SW 1271 (cell line): ENCODE data around the gene SRSF12.

Experiments
- DNase-seq, 2 experiments: peaks; one replicate each; lab custom pipeline; 2025; lab: John Stamatoyannopoulos, UW

Gene SRSF12

DNA sequence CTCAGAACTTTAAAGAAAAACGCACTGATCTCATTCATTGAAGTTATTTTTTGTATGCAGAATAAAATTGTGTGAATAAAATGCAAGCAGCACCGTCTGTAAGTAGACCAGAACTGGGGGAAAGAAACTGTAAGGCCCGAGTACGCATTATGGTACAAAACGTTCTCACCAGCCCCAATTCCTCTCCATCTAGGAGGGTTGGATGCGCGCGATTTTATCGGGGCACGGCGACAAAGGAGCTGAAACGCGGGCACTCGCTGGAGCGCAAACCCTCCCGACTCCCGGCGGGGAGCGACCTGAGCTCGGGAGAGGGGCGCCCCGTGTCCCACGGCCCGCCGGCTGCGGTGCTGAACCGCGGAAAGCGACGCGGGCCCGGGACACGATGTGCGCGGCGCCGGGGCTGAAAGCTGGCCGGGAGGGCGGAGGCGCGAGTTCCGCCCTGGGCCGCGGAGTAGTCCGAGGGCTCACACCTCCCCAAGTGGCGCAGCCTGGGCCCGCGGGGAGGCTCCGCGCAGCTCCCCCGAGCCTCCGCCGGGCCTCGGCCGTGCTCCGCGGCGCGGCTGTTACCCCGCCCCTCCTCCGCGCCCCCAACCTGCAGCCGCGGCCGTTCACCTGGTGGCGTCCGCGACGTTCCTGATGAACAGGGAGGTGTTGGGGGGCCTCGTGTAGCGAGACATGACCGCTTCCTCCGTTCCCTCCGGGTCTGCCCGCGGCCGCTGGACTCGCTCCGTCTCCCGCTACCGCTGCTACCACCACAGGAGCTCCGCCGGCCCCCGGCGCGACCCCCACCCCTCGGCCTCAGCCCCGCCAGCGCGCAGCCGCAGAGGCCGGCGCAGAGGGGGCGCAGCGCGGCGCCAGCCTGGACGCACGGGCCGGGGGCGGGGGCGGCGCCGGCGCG, at the start of gene SRSF12:
TSS of gene SRSF12 (minus strand) at position 861 of the 898 bp plus-strand sequence. CDS start at position 677, 184 bp downstream.
- DNase-seq, result no peak

DNA sequence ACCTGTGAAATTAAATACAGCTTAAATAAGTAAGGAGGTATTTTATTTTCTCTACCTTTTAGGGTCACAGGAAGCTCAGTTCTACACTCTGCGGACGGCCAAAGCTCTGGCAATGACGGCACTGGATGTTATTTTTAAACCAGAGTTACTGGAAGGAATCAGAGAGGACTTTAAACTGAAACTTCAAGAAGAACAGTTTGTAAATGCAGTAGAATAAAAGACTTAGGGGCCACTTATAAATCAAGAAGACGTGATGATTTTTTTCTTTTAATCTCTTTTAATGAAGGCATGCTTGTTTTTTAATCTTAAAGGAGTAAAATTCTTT, 44.1 kb upstream of the SRSF12 start:
- no peak for DNase-seq

DNA sequence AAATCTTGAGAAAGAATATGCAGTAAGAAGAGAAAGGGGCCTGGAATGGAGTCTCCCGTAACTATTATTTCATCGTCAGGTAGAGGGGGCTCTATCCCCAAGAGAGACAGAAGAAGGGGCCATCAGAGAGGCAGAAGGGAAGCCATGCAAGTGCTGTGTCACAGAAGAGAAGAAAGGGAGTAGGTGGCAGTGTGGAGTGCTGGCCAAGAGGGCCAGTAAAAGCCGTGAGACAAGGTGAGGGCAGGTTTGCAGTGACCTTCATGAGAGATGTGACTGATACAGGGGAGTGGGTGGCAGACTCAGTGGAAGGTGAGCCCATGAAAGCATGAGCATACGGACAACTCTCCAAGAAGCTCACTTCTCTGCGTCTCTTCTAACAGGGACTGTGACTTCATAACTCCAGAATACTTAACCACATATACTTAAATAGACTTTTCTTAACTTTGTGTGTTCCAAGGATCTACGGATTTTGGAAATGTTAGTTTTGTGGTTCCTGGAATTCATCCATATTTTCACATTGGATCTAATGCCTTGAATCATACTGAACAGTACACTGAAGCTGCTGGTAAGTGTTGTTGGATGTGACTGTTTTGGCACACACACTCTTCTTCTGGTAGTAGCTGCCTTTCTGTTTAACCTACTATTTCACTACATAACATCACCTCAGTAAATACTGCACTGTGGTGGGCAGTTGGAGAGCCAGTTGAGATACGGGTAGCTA, 43.6 kb upstream of the SRSF12 start:
- DNase-seq, result no peak

DNA sequence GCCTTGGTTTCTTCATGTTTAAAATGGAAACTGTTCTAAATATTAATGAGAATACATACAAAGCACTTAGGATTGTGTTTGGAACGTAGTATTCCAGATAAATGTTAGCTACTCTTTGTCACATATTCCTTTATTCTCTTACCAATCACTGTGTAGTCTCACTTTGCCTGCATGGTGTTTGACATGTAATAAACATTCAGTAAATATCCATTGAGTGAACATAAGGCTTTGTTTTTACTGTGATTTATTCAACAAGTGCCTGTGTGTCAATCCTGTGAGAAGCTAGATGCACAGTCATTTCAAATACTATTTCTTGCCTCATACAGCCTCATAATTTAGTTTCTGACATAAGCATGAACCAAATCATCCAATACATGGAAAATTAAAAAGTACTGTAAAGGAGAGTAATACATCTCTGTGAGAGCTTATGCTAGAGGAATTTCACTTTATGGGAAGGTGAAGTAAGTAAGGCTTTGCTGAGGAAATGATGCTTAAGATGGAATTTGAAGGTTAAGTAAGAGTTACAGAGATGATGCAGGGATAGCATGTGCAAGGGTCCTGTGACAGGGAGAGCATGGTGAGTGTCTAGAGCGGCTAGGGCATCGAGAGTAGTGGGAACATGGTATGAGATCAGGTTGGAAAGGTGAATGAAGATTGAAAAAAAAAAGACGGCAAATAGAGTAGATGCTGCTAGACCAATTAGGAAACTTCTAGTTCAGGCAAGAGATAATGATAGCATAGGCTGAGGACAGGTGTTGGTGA, 42.6 kb upstream of the SRSF12 start:
- no peak for DNase-seq

DNA sequence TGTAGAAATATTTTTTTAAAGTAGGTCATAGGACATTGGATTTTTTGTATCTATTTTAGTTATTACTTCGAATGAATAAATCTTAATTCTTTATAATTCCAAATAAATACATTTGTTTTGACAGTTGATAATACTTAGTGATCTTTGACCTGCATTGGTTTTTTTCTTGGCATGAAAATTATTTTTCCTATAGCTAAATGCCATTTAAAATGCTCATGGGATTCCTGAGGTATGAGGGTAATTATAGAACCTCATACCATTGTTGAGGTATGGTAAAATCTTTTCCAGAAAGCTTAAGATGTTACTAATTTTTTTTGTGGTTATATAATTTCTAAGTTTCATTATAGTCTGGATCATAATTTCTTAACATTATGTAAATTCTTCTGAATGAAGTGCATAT, 36.3 kb upstream of the SRSF12 start:
- peak in 1 of 2 experiments; percentile 9 for DNase-seq

DNA sequence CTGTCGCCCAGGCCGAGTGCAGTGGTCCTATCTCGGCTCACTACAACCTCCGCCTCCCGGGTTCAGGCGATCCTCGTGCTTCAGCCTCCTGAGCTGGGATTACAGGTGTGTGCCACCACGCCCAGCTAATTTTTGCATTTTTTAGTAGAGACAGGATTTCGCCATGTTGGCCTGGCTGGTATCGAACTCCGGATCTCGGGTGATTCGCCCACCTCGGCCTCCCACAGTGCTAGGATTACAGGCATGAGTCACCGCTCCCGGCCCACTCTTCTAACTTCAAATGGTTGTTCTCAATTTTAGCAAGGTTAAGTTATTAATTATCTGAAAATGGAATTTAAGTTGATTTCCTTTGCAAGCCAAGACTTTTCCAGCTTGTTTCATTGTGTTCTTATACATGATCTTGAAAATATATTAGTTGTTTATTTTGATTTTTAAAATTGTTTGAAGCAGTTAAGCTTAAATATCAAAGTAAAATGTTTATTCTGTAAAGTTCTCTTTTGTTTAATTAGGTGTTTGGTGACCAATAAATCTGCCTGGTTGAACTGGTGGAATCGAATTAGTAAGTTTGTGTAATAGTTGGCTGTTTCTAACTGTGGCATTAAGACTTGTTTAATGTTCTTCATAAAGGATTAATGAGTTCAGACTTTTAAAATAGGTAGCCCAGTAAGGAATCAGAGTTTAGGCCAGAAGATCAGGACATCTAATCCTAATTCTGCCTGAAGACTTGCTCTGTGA, 30.3 kb upstream of the SRSF12 start:
- no peak for DNase-seq

DNA sequence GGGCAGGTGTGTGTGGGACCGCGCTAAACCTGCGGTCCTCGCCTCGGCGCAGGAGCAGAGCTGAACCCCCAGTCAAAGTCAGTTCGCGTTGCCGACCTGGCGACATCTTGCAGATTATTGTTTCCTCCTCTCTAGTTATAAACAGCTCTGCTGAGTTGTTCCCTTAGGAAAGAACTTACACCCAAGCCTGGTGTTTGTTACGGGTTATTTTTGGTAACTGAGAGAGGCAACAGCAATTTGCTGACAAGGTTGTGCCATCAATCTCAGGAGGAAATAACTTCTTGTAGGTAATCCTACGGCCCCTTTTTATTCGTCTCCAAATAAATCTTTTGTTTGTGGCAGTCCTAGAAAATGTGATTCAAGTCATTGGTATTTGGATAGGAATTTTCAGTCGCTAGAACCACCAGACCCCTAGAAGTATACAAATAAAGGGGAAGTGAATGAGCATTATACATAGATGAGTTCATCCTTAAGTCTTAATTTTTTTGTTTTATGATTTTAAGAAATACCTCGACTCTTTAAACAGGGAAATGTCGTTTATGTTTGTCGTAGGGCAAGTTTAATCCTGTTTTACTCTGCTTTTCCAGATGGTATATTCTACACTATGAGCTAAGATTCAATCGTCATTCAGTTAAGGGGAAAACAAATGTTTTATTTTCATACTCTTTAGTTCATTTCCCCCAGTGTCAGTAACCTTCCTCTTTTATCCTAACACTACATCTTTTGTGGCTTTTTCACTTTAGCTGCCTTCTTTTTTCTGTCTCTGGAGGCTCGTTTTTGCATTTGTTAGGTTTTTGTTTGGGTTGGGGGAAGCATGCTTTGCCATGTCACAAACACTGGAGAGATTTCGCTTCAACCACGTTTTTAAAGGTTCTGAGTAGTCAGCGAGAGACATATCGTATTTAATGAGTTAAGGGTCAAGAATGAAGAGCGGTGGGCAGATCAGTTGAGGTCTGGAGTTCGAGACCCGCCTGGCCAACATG, 29.1 kb upstream of the SRSF12 start:
- DNase-seq, result peak in 1 of 2 experiments; percentile 65

DNA sequence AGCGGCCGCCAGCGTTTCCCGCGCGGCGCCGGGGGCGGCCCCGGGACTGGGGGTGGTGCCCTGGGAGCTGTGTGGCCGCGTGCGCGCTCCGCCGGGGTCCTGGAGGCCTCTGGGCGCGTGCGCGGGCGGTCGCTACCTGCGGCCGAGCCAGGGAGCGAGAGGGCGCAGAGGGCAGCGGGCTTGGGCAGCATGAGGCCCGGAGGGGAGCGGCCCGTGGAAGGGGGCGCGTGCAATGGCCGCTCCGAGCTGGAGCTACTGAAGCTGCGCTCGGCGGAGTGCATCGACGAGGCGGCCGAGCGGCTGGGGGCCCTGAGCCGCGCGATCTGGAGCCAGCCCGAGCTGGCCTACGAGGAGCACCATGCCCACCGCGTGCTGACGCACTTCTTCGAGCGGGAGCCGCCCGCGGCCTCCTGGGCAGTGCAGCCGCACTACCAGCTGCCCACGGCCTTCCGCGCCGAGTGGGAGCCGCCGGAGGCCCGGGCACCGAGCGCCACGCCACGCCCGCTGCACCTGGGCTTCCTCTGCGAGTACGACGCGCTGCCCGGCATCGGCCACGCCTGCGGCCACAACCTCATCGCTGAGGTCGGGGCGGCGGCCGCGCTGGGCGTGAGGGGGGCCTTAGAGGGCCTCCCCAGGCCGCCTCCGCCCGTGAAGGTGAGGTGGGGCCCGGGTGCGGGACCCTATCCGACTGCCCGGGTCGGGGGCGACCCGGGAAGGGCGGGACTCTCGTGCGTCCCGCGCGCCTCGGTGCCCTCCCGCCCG, 28.3 kb upstream of the SRSF12 start, which contains the start of gene PM20D2:
TSS of gene PM20D2 (plus strand) at position 100 of the 762 bp plus-strand sequence. CDS start at position 190, 90 bp downstream.
- DNase-seq, result peak; percentile 38 to 70

DNA sequence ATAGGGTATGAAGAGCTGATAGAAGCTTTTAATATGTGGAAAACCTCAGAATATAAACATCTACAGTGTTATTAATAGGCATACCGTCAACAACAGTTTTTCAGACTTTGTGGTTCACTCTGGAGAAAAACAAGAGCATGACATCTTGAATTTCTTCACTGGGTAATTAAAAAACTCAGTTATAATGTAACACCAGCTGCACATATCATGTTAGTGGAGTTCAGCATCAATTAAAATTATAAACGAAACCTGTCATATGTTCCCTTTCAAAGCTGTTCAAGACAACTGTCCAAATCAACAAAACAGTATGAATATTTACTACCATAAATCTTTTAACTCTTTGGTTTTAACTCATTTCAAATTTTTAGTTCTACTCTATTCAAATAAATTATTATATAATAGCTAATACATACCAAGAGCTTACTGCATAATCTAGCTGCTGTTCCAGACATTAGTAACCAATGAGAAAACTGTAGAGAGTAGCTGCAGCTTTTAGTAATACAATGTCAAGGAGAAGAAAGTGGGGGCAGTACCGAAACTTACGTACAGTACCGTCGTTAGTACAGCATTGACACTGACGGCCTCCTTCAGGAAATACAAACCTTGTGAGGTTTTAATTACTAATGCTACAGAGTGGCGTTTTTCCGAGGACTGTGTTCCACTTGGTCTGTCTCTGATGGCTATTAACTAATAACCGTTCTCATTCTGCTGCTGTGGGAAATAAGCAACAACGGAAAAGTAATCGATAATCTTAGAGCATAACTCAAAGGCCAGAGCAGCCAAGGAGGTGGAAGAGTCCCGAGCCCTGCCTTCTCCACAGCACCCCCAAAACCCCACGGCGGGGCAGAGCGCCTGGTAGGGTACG, 27.5 kb upstream of the SRSF12 start:
- peak in 1 of 2 experiments; percentile 49 for DNase-seq

DNA sequence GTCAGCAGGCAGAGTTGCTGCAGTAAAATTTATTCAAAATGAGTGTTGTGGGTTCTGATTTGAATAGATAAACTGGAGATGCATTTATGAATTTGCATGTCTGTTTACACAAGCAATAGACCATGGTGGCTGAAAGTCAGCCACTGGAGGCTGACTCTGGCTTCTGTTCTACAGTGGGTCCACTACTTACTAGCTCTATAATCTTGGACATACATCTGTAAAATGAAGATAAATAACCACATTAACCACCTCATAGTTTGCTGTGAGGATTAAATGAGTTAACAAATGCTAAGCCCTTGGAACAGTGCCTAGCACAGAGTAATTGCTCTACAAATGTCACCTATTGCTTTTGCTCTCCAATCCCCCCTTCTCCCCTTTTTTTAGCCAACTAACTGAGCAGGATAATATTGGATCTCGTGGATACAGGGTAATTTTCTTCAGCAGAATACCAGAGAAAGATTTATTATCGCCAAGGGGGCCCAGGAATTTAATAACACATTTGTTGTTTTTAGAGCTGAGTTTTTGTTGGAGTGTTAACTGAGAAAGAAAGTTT, 26.6 kb upstream of the SRSF12 start:
- DNase-seq, result no peak

DNA sequence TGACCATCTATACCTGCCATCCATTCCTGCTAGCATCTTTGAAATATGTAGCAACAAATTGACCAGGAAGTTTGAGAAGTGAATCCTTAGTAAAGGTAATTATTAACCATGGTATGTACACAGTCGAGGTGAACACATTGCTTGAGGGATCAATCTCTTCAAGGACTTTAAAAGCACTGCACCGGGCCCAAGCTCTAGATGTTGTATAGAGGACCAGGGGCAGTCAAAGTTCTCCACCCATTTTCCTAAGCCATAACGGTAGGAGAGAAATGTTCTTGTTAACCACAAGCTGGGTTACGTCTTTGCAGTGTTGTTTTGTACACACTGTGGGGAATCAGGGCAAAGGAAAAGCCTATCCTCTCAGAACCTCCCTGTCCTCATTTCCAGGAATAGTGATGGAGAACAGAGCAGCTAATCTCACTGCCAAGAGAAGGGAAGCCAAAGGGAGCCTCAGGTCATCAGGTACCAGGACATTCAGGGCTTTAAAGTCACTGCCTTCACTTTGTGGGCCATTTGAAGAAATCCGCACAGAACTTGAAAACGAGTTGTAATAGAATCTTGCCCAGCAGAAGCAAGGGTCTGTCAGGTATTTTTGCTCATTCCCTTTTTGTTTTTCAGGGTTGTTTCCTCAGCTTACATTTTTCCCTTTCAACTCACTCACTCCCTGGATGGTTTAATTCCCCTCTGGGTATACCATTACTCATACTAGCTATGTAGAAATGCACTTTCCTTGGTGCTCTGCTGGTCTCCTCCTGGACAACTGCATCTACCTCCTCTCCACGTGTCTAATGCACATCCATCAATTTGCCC, 22.7 kb upstream of the SRSF12 start:
- no peak for DNase-seq

DNA sequence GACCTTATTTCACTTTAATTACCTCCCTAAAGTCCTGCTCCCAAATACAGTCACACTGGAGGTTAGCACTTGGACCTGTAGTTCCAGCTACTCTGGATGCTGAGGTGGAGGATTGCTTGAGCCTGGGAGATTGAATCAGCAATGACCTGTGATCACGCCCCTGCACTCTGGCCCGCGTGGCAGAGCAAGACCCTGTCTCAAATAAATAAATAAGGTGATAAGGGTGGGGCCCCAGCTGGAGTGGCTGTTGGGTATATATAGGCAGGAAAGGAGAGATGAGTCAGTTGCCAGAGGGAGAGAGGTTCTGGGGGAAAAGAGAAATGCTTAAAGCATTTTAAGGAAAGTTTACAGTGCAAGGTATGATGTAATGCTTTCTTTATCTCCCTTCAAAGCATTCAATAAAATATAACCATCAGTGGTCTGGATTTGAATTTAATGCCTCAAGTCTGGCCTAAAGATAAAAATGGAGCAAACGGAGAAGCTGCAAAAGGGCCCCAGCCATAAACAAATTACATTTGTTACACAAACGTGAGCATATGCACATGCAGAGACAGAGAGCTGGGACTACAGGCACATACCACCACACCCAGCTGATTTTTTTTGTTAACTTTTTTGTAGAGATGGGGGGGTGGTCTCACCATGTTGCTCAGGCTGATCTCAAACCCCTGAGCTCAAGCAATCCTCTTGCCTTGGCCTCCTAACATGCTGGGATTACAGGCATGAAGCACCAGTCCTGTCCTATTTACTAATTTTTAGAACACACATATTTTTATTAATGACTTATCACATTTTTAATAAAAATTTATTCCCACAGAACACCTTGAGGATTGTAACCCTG, 21.9 kb upstream of the SRSF12 start:
- no peak for DNase-seq

DNA sequence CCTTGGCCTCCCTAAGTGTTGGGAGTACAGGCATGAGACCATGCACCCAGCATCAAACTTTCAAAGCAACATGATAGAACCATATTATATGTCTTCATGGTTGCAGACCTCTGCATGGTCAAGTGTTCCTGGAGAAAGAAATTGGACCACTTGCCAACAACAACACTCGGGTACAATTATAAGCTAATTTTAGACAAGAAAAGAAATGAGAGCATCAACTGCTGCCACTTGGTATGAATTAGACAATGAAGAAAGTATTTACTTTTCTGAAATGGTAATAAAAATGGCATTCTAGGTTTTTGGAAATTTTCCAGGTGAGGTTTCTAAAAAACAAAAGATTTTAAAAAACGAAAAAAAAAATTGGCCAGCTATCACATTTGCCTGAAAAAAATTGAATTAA, 20.3 kb upstream of the SRSF12 start:
- no peak for DNase-seq

DNA sequence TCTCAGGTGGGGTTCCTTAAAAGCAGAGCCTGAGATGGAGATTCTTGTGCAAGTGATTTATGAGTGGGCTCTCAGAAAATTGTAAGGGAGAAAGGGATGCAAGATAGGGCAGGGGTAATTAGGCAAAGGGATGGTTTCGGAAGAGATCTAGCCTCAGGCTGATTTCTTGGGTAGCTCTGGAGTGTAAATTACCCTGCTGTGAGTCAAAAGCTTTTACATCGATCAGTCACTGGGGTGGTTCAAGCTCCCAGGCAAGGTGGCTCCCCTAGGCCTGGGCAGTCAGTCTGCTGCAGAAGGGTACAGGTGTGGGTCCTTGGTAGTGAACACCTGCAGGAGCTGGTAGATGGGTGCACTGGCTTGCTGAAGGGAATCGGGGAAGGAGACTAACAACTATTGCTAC, 16.9 kb upstream of the SRSF12 start:
- no peak for DNase-seq

DNA sequence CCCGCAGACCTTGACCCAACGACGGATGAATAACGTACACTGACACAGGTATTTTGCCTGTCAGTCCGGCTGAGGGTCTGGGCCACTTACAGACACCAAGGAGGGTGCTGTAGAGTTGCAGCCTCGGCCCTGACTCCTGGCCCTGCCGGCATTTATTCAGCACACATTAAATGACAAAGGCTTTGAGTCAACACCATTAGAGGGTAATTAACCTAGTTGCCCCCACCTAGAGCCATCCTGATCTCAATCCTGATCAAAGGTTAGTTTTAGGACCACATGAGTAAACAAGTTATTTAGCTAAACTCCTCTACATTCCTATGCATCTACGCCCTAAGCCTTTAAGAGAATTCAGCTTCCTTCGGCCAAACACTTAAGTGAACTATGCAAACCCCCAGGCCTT, 16.1 kb upstream of the SRSF12 start:
- no peak for DNase-seq

DNA sequence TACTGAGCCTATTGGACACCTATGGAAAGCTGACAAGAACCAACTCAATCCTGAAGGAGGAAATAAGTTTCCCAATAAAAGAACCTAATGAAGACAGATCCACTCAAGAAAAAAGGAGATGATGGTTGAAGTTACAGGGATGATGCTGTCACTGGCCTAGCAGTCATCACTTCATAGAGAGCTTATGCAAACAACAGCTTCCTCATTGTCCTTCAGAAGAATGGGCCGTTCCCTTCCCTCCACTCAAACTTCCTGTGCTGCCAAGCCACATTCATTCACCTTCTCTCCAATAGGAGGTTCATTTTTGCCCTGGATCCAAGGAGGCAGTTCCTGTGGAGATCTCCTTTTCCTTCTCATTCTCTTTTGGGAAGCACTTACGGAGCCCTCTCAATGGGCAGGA, 14.2 kb upstream of the SRSF12 start:
- DNase-seq, result no peak

DNA sequence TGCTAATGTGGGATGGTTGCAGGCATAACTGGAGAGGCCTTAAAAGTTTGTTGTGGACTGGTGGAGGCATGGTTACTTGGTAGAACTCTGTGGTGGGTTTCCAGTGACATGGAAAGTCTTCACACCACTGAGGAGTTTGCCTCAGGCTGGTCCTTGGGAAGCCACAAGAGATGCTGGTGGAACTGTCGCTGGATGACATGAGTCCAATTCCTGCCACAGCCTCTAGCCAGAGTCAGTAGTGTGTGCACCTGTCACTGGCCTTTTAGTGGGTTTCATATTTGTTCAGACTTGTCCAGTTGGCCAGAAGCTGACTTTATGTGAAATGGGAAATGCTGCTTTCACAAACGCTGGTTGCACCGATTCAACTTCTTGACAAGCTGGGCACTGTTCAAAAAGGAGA, 13.7 kb upstream of the SRSF12 start:
- no peak for DNase-seq
